GM23248 (cell line): ENCODE data around the gene PRCP.

Experiments used
- EZH2 ChIP-seq: fragments of 200-600 bp; sonication (generic); IDR thresholded peaks from 2 replicates; pipeline ENCODE4 v1.6.1; 2018; ENCODE audit warnings: antibody characterized with exemption, mild to moderate bottlenecking; ENCODE audit not compliant: insufficient read depth, poor library complexity, severe bottlenecking
- EZH2phosphoT487 ChIP-seq: fragments of 200-600 bp; sonication (generic); IDR thresholded peaks from 2 replicates; pipeline ENCODE4 v1.6.1; 2018; ENCODE audit warnings: antibody characterized with exemption, moderate library complexity, mild to moderate bottlenecking, low read depth; ENCODE audit not compliant: insufficient read depth

DNA sequence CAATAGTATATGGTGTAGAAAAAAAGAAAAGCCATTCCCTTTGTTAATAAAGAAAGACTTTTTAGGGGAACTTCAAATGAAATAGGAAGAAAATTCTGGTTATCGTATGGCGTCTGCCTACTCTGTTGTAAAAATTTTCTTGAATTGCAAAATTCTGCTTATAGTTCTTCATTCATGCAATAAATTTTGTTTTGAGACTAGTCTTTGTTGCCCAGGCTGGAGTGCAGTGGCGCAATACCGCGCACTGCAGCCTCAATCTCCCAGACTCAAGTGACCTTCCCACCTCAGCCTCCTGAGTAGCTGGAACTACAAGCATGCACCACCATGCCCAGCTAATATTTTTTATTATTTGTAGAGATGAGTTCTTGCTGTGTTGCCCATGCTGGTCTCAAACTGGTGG lies 7.1 kb upstream of the PRCP start:
- TF ChIP-seq EZH2phosphoT487 (no peak), EZH2 (no peak)
